OCI-LY3 (cell line): ENCODE measurements around the gene ARID5A.

Source experiments
- EZH2phosphoT487 ChIP-seq: fragments of 200-600 bp; shearing (Covaris generic); IDR thresholded peaks from 2 replicates; pipeline ENCODE4 v1.6.1; 2018; ENCODE audit warnings: antibody characterized with exemption, mixed run types, low read depth
- TF ChIP-seq, protein P1 (sequence below): fragments of 200-600, 300-600 bp; sonication (generic); IDR thresholded peaks from 2 replicates; pipeline ENCODE4 v1.5.1; 2014; ENCODE audit warnings: antibody characterized with exemption, low read length, low read depth

DNA sequence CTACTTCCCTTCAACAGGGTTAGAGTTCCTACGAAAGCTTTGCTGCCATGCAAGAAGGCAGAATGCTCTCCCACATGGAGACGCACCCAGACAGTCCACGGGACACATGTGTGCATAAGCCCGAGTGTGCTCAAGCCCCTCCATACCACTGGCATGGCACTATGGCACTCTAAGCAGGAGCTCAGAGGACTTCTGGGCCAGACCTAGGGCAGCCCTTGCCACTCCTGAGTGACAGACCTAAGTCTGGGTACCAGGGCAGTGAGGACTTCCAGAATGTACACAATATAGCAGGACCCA is 11.4 kb upstream of the ARID5A start:
- TF ChIP-seq, protein P1, sequence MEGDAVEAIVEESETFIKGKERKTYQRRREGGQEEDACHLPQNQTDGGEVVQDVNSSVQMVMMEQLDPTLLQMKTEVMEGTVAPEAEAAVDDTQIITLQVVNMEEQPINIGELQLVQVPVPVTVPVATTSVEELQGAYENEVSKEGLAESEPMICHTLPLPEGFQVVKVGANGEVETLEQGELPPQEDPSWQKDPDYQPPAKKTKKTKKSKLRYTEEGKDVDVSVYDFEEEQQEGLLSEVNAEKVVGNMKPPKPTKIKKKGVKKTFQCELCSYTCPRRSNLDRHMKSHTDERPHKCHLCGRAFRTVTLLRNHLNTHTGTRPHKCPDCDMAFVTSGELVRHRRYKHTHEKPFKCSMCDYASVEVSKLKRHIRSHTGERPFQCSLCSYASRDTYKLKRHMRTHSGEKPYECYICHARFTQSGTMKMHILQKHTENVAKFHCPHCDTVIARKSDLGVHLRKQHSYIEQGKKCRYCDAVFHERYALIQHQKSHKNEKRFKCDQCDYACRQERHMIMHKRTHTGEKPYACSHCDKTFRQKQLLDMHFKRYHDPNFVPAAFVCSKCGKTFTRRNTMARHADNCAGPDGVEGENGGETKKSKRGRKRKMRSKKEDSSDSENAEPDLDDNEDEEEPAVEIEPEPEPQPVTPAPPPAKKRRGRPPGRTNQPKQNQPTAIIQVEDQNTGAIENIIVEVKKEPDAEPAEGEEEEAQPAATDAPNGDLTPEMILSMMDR = no peak
- no peak for TF ChIP-seq EZH2phosphoT487
